Measurements from ENCODE around the gene SEC14L1.
"Not testable (repeated sequence)": the region's sequence is repeated elsewhere in the genome, so short reads cannot be mapped to it uniquely, and the experiment has no call there.

Gene SEC14L1

DNA sequence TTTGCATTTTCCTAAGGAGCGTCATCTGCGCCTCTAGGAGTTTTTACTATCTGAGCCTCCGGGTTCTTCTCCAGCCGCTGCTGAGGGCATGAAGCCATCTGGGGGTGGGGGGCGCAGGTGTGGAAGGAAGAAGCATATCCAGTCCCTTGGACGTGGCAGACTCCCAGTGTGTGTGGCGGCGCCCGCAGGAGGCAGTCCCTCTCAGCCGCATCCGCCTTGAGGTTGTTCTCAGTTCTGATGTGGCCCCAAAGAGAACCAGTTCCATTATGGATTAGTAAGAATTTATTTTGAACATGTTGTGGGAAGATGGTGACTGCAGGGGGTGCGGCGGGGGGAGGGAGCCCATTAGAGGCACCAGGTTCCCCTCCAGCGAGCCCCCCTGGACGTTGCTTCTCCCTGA is 100.2 kb downstream of the SEC14L1 start:
- DNase-seq = no peak

- DNase-seq = no peak
These were observed 101.5 kb downstream of the SEC14L1 start for GRCh38 chr17:77242118-77242851.

DNA sequence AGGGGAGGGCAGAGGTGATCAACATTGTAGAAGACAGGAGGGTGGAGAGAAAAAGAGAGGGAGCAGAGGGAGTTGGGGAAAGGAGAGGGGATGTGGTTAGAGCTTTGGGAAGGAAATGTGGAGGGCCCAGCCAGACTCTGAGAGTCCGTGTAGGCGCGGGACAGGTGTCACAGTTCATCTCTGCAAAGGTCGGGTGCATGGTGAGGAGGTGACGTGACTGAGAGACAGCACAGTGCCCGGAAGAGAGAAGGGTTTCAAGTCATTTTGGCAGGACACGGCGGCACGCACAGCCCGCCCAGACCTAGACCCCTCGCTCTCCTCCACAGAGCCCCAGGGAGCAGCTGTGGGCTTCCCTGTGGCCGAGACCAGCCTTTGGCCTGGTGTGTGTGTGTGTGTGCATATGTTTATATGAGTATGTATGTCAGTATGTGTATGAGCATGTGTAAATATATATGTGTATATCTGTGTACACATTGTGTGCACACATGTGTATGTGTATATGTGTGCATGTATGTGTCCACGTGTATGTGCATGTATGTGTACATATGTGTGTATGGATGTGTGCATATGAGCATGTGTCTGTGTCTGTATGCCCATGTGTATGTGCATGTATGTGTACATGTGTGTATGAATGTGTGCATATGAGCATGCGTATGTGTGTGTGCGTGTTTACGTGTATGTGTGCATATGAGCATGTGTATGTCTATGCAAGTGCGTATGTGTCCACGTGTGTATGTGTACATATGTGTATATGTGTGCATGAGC is 104.6 kb downstream of the SEC14L1 start:
- no peak for DNase-seq

- DNase-seq = no peak
These were observed 105.6 kb downstream of the SEC14L1 start for GRCh38 chr17:77246110-77247047.

- peak in 13 of 14 donors; percentile 26 to 88 (median 54) for DNase-seq
These were observed 106.3 kb downstream of the SEC14L1 start for GRCh38 chr17:77247048-77247541.

DNA sequence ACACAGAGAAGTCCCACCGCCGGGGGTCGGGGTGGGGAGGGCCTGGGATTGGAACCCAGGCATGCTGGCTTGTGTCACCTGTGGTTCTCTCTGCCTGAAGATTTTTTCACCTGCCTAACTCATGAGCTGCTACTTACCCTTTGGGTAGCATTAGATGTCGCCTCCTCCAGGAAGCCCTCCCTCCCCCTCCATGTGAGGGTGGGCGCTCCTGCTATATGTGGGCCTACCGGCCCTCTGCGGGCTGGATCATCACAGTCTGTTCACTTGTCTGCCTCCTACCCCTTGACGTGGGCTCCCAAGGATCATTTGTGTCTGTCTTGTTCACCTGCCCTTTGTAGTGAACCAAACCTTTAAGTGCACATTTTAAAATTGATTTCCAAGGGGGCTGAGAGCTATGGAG is 106.8 kb downstream of the SEC14L1 start:
- DNase-seq = no peak

- DNase-seq = peak in 1 of 14 donors; percentile 73
These were observed 107.7 kb downstream of the SEC14L1 start for GRCh38 chr17:77248216-77249114.

DNA sequence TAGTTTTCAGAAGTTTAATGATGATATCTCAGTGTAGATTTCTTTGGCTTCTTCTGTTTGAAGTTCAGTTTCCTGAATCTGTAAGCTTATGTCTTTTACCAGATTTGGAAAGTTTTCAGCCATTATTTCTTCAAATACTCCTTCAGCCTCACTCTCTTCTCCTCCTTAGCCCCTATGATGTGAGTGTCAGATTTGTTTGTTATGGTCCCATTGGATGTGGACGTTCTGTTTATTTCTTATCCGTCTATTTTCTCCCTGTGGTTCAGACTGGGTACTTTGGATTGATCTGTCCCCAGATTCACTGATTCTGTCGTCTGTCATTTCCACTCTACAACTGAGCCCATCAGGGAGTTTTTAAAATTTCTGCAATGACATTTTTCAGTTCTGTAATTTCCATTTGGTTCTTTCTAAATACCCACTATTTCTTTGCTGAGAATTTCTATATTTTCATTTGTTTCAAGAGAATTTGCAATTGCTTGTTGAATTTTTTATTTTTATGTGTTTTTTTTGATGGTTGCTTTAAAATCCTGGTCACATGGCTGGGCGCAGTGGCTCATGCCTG is 110.9 kb downstream of the SEC14L1 start:
- no peak for DNase-seq

DNA sequence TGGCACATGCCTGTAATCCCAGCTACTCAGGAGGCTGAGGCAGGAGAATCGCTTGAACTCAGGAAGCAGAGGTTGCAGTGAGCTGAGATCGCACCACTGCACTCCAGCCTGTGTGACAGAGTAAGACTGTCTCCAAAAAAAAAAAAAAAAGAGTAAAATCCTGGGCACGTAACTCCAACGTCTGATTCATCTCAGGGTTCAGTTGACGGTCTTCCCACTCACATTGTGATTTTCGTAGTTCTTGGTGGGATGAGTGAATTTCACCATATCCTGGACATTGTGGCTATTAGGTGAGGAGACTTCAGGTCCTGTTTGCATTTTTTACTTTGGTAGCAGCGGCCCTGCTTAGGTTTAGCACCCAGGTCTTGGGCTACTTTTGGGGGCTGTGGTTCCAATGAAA is 111.5 kb downstream of the SEC14L1 start:
- DNase-seq = not testable (repeated sequence)

DNA sequence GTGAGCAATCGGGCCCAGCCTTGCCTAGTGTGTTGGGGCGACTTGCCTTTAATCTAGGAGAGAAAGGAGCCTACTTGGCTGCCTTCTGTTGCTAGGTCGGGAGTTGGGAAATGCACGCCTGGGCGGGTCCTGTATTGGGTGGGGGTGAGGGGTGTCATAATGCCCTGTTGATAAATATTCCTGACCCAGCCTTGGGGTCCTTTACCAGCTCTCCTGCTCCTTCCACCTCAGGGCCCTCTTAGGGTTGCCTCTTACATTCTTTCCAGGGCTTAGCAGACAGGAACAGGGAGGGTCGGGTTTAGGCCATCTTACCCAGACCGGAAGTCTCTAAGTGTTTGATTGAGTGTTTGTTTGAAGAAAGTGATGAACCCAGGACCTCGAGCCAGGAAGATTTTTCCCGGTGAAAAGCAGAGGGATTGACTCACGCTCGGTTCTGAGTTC is 112.9 kb downstream of the SEC14L1 start:
- DNase-seq = no peak

- DNase-seq = peak in 3 of 14 donors; percentile 3 to 71 (median 34)
These were observed 114.4 kb downstream of the SEC14L1 start for GRCh38 chr17:77254951-77255825.

- DNase-seq = not testable (repeated sequence)
These were observed 115.2 kb downstream of the SEC14L1 start for GRCh38 chr17:77255970-77256369.

- no peak for DNase-seq
These were observed 115.9 kb downstream of the SEC14L1 start for GRCh38 chr17:77256710-77257109.

DNA sequence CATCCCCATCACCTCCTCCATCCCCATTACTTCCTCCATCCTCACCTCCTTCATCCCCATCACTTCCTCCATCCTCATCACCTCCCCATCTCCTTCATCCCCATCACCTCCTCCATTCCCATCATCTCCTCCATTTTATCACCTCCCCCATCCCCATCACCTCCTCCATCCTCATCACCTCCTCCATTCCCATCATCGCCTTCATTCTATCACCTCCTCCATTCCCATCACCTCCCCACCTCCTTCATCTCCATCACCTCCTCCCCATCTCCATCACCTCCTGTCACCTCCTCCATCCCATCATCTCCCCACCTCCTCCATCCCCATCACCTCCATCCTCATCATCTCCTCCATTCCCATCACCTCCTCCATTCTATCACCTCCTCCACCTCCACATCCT is 116.4 kb downstream of the SEC14L1 start:
- DNase-seq = no peak

- DNase-seq = no peak
These were observed 117.1 kb downstream of the SEC14L1 start for GRCh38 chr17:77257596-77258458.

GRCh38 chr17:77258638-77259037 is 117.9 kb downstream of the SEC14L1 start:
- DNase-seq = no peak

DNA sequence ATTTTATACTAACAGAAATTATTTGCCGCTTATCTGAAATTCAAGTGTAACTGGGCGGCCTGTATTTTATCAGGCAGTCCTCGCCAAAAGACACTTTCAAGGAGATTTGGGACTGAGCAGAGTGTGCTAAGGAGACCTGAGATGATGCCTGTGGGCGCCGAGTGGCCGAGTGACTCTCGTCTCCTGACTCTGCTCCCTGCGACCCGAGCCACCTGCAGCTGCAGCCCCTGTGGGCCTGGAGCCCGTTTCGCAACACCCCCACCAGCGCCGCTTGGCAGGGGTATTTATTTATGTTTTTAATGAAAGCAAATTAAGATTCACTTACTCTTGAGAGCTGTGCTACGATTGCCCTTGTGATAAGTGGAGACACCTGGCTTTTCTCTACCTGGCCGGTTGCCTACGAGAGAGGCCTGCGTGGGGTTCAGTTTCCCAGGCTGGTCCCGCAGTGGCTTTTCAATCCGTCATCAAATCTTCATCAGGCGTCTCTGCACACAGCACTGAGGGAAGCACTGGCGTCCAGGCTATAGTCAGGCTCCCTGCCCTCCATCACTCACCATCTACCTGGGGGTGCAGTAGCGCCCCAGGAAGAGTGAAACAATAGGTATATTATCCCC is 124.0 kb downstream of the SEC14L1 start:
- DNase-seq = no peak

GRCh38 chr17:77266213-77266612 is 125.4 kb downstream of the SEC14L1 start:
- no peak for DNase-seq

All from C1 segment of cervical spinal cord (tissue), 14 donors.